A673 (cell line): ENCODE measurements around the gene RFTN1.

Experiments used
- EZH2 ChIP-seq: fragments of 200-600 bp; sonication (generic); IDR thresholded peaks from 2 replicates; pipeline ENCODE4 v1.6.1; 2017; ENCODE audit warnings: borderline replicate concordance, low read depth, mild to moderate bottlenecking, mixed read lengths, antibody characterized with exemption, low read length; ENCODE audit not compliant: poor library complexity, severe bottlenecking
- TF ChIP-seq, protein P1 (sequence below): fragments of 300-800, 200-600 bp; sonication (generic); conservative IDR thresholded peaks from 2 replicates; pipeline ENCODE4 v1.5.1; 2017; ENCODE audit warnings: low read depth, mild to moderate bottlenecking, antibody characterized with exemption, low read length, moderate library complexity, mixed read lengths

DNA sequence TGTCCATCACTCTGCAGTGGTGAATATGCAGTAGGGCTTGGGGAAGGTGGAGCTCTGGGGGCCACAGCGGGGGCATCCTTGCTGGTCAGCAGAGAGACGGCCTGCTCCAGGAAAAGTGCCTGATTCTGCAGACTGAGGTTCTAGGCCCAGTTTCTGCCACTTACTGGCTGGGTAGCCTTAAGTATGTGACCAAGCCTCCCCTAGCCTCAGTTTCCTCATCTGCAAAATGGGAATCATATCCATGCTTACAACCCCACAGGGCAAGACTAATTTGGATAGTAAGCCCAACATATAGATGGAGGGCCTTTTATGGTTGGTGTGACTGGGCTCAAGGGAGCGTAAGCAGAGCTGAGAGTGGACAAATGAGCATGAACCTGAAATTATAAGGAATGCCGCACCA lies 187.6 kb downstream of the RFTN1 start:
- TF ChIP-seq, protein P1, sequence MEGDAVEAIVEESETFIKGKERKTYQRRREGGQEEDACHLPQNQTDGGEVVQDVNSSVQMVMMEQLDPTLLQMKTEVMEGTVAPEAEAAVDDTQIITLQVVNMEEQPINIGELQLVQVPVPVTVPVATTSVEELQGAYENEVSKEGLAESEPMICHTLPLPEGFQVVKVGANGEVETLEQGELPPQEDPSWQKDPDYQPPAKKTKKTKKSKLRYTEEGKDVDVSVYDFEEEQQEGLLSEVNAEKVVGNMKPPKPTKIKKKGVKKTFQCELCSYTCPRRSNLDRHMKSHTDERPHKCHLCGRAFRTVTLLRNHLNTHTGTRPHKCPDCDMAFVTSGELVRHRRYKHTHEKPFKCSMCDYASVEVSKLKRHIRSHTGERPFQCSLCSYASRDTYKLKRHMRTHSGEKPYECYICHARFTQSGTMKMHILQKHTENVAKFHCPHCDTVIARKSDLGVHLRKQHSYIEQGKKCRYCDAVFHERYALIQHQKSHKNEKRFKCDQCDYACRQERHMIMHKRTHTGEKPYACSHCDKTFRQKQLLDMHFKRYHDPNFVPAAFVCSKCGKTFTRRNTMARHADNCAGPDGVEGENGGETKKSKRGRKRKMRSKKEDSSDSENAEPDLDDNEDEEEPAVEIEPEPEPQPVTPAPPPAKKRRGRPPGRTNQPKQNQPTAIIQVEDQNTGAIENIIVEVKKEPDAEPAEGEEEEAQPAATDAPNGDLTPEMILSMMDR, result no peak
- TF ChIP-seq EZH2, result no peak
